ENCODE results near the gene DPEP3.
A peak's percentile ranks its signal among the peaks of the same experiment; 100 is the strongest.
"Not testable (repeated sequence)": the region's sequence is repeated elsewhere in the genome, so short reads cannot be mapped to it uniquely, and the experiment has no call there.

DPEP3 gene

GRCh38 chr16:68015681-68016080, 35.4 kb upstream of the DPEP3 start, which contains the start of gene DPEP2NB:
DPEP2NB (minus strand) TSS chr16:68015911; CDS start chr16:68015770, 141 bp downstream.
- TF ChIP-seq, protein P1, sequence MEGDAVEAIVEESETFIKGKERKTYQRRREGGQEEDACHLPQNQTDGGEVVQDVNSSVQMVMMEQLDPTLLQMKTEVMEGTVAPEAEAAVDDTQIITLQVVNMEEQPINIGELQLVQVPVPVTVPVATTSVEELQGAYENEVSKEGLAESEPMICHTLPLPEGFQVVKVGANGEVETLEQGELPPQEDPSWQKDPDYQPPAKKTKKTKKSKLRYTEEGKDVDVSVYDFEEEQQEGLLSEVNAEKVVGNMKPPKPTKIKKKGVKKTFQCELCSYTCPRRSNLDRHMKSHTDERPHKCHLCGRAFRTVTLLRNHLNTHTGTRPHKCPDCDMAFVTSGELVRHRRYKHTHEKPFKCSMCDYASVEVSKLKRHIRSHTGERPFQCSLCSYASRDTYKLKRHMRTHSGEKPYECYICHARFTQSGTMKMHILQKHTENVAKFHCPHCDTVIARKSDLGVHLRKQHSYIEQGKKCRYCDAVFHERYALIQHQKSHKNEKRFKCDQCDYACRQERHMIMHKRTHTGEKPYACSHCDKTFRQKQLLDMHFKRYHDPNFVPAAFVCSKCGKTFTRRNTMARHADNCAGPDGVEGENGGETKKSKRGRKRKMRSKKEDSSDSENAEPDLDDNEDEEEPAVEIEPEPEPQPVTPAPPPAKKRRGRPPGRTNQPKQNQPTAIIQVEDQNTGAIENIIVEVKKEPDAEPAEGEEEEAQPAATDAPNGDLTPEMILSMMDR (IDR thresholded peaks at IDR 0.05; ENCODE audit: insufficient read depth, low read depth, low read length, missing control alignments), result no peak
- DNase-seq (ENCODE audit: low read depth), result no peak
- H3K4me3 ChIP-seq (ENCODE audit: low read depth, low read length), result no peak within 1 kb of the TSS

DNA sequence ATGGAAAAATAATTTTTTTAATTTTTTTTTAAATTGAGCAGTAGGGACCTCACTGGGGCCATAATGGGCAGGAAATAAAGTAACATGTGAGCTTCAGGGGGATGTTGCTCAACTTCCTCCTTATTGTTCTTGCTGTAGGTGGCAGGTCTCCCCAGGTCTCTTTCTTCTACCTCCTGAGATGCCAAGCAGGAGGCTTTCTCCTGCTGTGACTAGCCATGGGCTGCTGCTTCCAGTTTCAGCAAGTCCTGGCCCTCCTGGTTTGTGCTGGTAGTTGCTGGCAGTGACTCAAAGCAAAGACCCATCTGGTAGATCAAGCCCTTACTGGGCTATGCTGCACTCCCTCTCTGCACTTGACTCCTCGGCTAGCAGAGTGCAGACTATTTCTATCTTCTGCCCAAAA, 33.1 kb upstream of the DPEP3 start:
- H3K4me3 ChIP-seq (ENCODE audit: low read depth, low read length), result no peak overlapping the region
- DNase-seq (ENCODE audit: low read depth), result no peak

DNA sequence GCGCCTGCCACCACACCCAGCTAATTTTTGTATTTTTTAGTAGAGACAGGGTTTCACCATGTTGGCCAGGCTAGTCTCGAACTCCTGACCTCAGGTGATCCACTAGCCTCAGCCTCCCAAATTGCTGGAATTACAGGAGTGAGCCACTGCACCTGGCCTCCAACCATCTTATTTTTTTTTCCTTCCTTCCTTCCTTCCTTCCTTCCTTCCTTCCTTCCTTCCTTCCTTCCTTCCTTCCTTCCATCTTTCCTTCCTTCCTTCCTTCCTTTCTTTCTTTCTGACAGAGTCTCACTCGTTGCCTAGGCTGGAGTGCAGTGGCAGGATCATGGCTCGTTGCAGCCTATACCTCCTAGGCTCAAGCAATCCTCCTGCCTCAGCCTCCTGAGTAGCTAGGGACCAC, 29.6 kb upstream of the DPEP3 start:
- not testable (repeated sequence) for DNase-seq (ENCODE audit: low read depth)

More for the DNA sequence above, 33.1 kb upstream of the DPEP3 start:
- TF ChIP-seq, protein P1 (IDR thresholded peaks at IDR 0.05; ENCODE audit: insufficient read depth, low read depth, low read length, missing control alignments), result no peak

GRCh38 chr16:68009157-68009735, 28.9 kb upstream of the DPEP3 start:
- H3K4me3 ChIP-seq (ENCODE audit: low read depth, low read length), result no peak overlapping the region
- DNase-seq (ENCODE audit: low read depth), result no peak

More for the DNA sequence above, 29.6 kb upstream of the DPEP3 start:
- not testable (repeated sequence) for H3K4me3 ChIP-seq (ENCODE audit: low read depth, low read length)

DNA sequence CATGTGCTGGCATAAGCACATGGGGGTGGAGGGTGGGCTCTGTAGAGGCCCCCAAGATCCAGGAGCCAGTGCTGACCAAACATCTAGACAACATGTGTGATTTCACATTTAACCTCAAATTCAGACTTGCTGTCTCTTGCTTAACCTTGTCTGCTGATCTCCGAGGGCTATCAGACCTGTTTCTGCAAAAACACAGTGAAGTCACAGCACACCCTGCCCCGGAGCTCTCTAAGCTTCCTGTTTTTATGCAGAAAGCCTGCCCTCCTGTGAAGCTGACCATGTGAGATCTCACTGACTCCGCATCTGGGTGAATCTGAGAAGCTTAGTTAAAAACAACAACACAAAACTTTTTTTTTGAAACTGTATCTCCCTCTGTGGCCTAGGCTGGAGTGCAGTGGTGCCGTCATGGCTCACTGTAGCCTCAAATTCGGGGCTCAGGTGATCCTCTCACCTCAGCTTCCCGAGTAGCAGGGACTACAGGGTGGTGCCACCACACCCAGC, 25.5 kb upstream of the DPEP3 start:
- TF ChIP-seq, protein P1 (IDR thresholded peaks at IDR 0.05; ENCODE audit: insufficient read depth, low read depth, low read length, missing control alignments), result no peak
- peak; percentile 75 for DNase-seq (ENCODE audit: low read depth)
- H3K4me3 ChIP-seq (ENCODE audit: low read depth, low read length), result no peak overlapping the region

More at GRCh38 chr16:68009157-68009735, 28.9 kb upstream of the DPEP3 start:
- TF ChIP-seq, protein P1 (IDR thresholded peaks at IDR 0.05; ENCODE audit: insufficient read depth, low read depth, low read length, missing control alignments), result no peak

DNA sequence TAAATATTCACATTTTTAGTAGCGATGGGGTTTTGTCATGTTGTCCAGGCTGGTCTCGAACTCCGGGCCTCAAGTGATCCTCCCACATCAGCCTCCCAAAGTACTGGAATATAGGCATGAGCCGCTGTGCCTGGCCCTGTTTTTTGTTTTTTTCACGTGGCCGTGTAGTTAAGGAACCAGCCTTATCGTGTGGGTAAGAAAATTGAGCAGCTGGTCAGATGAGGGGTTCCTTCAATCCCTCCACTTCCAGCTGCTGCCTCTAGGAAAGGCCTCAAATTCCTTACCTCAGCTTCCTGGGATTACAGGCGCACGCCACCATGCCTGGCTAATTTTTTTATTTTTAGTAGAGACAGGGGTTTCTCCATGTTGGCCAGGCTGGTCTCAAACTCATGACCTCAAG, 24.9 kb upstream of the DPEP3 start:
- DNase-seq (ENCODE audit: low read depth), result no peak
- TF ChIP-seq, protein P1 (IDR thresholded peaks at IDR 0.05; ENCODE audit: insufficient read depth, low read depth, low read length, missing control alignments), result no peak
- no peak overlapping the region for H3K4me3 ChIP-seq (ENCODE audit: low read depth, low read length)

GRCh38 chr16:68003031-68003430, 22.7 kb upstream of the DPEP3 start:
- TF ChIP-seq, protein P1 (IDR thresholded peaks at IDR 0.05; ENCODE audit: insufficient read depth, low read depth, low read length, missing control alignments), result no peak
- no peak for DNase-seq (ENCODE audit: low read depth)

More at GRCh38 chr16:68003031-68003430, 22.7 kb upstream of the DPEP3 start:
- H3K4me3 ChIP-seq (ENCODE audit: low read depth, low read length), result no peak overlapping the region
